GM19467 (cell line): ENCODE data around the gene SNRNP48.

ENCODE experiments used
- ATAC-seq: cut with Tn5 transposase; IDR thresholded peaks from one replicate; pipeline ENCODE4 v1.9.1; 2021; ENCODE audit warnings: mild to moderate bottlenecking, moderate library complexity; ENCODE audit not compliant: unreplicated experiment

The SNRNP48 gene

GRCh38 chr6:7559196-7559595, 30.8 kb upstream of the SNRNP48 start:
- ATAC-seq: no peak

- ATAC-seq: no peak
These were observed 30.2 kb upstream of the SNRNP48 start for GRCh38 chr6:7559651-7560385.

GRCh38 chr6:7561153-7561964, 28.6 kb upstream of the SNRNP48 start:
- no peak for ATAC-seq

GRCh38 chr6:7562769-7563168, 27.2 kb upstream of the SNRNP48 start:
- ATAC-seq: no peak

GRCh38 chr6:7566107-7566506, 23.9 kb upstream of the SNRNP48 start:
- no peak for ATAC-seq

- ATAC-seq: no peak
These were observed 23.3 kb upstream of the SNRNP48 start for GRCh38 chr6:7566617-7567173.

- no peak for ATAC-seq
These were observed 22.0 kb upstream of the SNRNP48 start for GRCh38 chr6:7568021-7568420.

- no peak for ATAC-seq
These were observed 20.9 kb upstream of the SNRNP48 start for GRCh38 chr6:7569082-7569481.

- ATAC-seq: no peak
These were observed 17.6 kb upstream of the SNRNP48 start for GRCh38 chr6:7572213-7572943.

GRCh38 chr6:7574500-7574899, 15.5 kb upstream of the SNRNP48 start:
- no peak for ATAC-seq

- ATAC-seq: no peak
These were observed 11.5 kb upstream of the SNRNP48 start for GRCh38 chr6:7578516-7578915.

GRCh38 chr6:7578931-7579330, 11.1 kb upstream of the SNRNP48 start:
- ATAC-seq: no peak

- no peak for ATAC-seq
These were observed 10.1 kb upstream of the SNRNP48 start for GRCh38 chr6:7579851-7580250.

- ATAC-seq: no peak
These were observed 9.5 kb upstream of the SNRNP48 start for GRCh38 chr6:7580537-7580926.

GRCh38 chr6:7580927-7581618, 8.9 kb upstream of the SNRNP48 start:
- no peak for ATAC-seq

- no peak for ATAC-seq
These were observed 4.6 kb upstream of the SNRNP48 start for GRCh38 chr6:7585287-7585930.

- ATAC-seq: no peak
These were observed 2.3 kb upstream of the SNRNP48 start for GRCh38 chr6:7587631-7588100.

GRCh38 chr6:7588506-7588905, 1.5 kb upstream of the SNRNP48 start:
- ATAC-seq: no peak

GRCh38 chr6:7589221-7589620, 777 bp upstream of the SNRNP48 start:
- no peak for ATAC-seq

- ATAC-seq: no peak
These were observed 912 bp downstream of the SNRNP48 start for GRCh38 chr6:7590918-7591302.
